Fibroblast of upper back skin (primary cell): ENCODE results near the gene STK4.

Experiments
- DNase-seq: peaks from one replicate; pipeline ENCODE4 v3.0.0-alpha.2; 2013

STK4 gene

GRCh38 chr20:45091366-45091765, 125.1 kb downstream of the STK4 start:
- no peak for DNase-seq

- DNase-seq: no peak
Measured at GRCh38 chr20:45092898-45093297, 126.6 kb downstream of the STK4 start.

DNA sequence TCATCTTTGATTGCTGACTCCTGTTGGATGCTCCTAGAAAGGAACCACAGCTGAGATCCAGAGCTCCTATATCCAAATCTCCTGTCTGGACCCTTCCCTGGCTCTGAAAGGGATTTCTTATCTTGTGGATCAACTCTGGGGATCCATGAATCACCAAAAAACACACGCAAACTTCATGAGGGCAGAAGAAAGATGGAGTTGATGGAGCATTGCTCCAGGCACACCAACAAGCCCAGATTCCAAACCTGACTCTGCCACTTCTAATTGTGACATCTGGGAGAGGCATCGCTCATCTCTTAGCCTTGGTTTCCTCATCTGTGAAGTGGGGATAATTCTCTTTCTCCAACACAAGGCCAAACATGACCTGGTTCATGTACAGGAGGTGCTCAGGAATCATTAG, 127.9 kb downstream of the STK4 start:
- DNase-seq: no peak

- no peak for DNase-seq
Measured at GRCh38 chr20:45094864-45095574, 128.7 kb downstream of the STK4 start.

GRCh38 chr20:45095805-45096238, 129.5 kb downstream of the STK4 start:
- peak; percentile 59 for DNase-seq

- no peak for DNase-seq
Measured at GRCh38 chr20:45096781-45097180, 130.5 kb downstream of the STK4 start.

DNA sequence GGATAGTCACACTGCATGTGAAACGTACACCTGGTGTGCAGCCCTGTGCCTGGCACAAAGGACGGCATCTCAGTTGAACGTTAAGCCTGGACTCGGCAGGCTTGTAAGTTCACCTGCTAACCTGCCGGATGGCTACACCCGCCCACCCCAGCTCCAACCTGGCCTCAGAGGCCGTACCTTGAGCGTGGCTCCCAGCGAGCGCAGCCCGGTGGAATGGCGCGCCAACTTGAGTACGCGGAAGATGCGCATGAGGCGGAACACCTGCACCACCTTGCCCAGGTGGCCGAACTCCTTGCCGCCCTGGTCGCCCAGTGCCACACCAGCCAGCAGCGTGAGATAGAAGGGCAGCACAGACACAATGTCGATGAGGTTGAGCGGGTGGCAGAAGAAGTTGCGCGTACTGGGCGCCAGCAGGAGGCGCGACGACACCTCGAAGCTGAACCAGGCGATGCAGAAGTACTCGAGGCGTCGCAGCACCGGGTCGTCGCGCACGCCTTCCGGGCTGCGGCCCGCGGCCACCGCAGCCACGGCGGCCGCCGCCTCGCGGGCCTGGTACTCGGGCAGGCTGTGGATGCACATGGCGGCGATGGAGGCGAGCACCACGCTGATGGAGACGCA, 131.3 kb downstream of the STK4 start:
- DNase-seq: peak; percentile 19

- peak; percentile 38 for DNase-seq
Measured at GRCh38 chr20:45098103-45098773, 131.9 kb downstream of the STK4 start.

DNA sequence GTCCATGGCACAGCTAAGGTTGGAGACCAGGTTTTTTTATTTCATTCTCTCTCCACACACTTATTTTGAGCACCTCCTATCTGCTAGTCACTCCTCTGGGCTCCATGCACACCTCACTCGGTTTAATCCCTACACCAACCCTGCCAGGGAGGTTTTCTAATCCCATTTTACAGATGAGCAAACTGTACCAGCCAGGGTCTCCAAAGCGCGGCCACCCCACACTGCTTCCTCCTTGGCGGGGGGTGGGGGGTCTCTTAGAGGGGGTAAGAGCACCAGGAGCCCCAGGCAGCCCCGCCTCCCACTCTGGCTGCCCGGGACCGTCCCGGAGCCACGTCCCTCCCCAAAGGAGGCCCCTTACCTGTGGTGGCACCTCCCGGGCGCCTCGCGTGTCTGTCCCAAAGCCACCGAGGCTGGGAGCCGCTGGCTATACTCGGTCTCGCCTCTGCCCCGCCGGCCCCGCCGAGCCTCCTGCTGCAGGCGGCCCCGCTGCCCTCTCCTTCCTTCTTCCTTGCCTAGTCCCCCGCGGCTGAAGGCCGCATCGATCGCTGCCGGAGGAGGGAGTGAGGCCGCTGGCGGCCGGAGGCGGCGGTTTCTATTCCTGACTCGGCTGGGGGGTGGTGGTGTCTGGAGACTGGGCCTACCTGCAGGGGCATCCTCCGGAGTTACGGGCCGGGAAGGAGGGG, 134.4 kb downstream of the STK4 start, which contains the start of gene KCNS1:
KCNS1 (minus strand) TSS at position 565 of the 683 bp plus-strand sequence. CDS start 1,891 bp downstream, outside the sequence.
- DNase-seq: peak; percentile 20

- no peak for DNase-seq
Measured at GRCh38 chr20:45101333-45101850, 135.1 kb downstream of the STK4 start.

GRCh38 chr20:45103072-45103471, 136.8 kb downstream of the STK4 start:
- DNase-seq: no peak

GRCh38 chr20:45104786-45105185, 138.5 kb downstream of the STK4 start:
- DNase-seq: peak; percentile 64

DNA sequence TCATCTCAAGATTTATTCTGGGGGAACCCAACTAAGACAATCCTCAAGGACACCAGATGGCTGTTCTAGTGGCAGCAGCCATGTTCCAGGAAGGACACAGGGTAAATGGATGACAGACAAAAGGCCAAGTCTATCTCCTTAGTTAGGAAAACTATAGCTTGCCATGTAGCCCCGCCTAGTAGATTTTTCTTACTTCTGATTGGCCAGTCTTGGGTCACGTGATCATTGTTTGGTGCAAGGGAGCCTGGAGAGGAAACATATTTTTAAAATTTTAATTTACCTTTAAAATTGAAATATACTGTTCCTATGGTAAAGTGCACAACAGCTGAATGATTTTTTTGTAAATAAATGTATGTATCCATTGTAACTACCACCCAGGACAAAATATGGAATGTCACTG, 139.0 kb downstream of the STK4 start:
- no peak for DNase-seq

- DNase-seq: no peak
Measured at GRCh38 chr20:45109634-45110033, 143.3 kb downstream of the STK4 start.

DNA sequence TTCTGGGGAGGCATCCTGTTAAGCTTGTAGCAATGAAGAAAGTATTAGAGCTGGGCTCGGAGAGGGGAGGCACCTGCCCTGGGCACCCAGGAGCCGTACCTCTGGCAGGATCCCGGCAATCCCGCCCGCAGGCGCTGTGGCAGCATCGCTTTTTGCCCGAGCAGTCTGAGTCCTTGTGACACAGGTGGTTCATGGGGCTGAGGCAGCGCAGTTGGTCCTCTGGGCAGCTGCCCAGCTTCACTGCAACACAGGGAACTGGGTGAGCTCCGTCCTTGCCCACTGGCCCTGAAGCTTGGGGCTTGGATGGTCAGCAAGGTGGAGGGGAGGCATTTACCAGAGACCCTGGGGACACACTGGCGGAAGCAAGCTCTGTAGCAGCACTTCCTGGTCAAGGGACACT, 144.0 kb downstream of the STK4 start:
- DNase-seq: no peak

GRCh38 chr20:45111285-45111684, 145.0 kb downstream of the STK4 start:
- DNase-seq: no peak

GRCh38 chr20:45111799-45112471, 145.6 kb downstream of the STK4 start:
- DNase-seq: peak; percentile 13

DNA sequence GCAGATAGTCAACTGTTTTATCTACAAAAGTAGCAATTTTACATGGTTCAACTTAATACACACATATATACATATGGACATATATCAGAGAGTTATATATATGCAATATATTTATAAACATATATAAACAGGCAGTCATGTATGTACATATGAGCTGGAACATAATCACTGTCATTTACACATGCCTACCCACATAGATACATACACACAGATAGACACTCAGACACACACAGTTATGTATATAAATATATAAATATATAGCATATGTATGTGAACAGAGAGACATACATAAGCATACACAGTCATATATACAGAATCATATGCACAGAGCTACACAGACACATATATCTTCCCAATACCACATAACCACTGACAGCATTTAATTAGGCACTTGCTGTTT, 146.4 kb downstream of the STK4 start:
- no peak for DNase-seq

DNA sequence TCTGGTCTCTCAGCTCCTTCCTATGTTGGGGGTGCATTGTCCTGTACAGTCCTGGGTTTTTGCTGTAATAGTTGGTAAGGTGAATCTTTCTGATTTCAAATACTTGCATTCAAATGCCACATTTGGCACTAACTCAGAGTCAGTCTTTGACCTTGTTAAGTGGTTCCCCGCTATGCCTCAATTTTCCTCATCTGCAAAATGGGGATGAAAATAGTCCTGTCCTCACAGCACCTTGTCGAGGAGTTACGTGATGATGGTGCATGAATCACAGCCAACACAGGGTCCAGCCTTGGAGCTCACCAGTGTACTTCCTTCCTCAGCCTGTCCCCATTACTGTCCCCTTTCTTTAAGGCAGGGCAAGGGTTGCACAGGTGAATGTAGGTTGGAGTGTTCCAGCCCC, 147.6 kb downstream of the STK4 start:
- no peak for DNase-seq

DNA sequence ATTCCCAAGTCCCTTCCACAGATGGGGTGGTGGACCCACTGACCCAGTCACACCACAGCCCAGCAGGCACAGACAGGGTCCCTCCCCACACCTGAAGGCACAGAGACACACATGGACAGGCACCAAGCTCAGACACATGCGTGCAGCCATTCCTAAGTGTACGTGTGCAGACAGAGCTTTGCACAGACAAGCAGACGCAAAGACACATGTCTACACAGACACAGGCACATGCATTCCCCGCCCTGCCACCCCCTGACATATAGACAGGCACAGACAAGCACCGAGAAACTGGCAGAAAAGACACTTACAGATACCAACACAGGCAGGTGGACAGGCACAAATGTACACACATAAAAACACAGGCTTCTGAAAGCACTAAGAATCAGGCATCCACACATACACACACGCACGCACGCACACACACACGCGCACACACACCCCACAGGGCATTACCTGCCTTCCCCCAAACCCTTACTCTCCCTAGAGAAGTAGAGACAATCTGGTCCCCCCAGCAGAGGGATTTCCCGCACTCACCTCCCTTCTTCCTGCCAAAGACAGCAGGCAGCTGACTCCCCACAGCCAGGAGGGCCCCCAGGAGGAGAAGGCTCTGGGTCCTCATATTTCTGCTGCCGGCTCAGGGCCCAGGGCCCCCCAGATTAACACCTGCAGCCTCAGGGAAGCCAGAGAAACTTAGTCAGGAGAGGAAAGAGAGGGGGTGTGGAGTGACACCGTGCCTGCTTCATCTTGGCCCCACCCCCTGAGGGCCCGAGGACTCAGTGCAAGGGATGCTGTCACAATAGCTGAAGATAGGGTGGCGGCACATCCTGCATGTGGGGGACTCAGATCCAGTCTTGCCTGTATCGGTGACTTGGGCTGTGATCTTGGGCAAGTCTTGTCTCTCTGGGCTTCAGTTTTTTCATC, 148.4 kb downstream of the STK4 start, which contains the start of gene WFDC5:
WFDC5 (minus strand) TSS at position 710 of the 921 bp plus-strand sequence; CDS start at position 619, 91 bp downstream.
- no peak for DNase-seq

DNA sequence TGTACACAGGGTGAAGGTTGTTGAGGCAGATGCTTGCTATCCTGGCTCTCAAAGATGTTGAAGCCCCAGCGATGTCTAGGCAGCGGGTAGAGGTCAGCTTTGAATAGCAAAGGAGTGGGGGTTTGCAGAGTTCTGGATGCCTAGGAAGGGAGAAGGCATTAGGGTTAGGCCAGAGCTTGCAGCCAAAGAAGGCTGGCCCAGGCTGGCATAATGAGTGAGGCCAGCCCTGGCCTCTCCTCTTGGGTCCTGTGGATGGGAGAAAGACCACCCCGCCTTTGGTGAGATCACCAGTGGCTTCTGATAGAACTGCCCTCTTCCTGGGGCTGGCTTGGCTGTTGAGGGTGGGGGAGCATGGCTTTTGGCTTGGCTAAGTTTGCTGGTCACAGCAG, 149.1 kb downstream of the STK4 start:
- no peak for DNase-seq
